NCI-H1105 treated with DMSO at 0.1 percent for 48 hours (cell line): ENCODE data around the gene DRAXIN.

ENCODE experiments used
- DNase-seq: peaks from one replicate; lab custom pipeline; 2025; lab: John Stamatoyannopoulos, UW

DRAXIN gene

DNA sequence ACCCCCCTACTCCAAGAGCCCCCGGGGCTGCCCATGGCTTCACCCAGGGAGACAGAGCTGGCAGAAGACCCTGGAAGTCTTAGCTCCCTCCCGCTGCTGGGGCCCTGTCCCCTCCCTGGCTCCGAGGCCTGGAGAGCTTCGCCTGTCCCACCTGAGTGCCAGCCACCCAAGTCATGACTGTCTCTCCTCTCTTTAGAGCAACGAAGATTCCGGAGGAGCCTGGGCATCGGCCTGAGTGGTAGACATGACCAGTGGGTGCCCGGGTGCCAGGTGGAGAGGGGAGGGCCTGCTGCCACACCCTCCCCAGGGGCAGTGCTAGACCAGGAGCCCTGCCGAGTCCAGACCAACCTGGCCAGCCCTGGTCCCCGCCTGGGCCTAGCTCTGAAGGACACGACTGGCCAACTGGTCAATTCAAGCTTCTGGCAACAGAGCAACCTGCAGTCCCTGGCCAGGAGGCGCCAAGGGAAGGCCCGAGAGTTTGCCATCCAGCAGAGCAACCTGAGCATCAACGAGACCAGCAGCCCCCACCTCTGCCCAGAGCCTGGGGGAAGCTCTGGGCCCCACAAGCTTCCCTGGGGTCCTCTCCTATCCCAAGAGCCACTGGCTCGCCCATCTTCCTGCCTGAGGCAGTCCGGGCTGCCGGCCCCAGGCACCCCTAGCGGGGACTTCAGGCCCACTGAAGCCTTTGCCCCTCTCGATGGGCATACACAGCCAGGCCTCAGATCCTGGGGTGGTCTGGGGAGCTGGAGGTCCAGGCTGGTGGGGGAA lies 74.3 kb downstream of the DRAXIN start:
- DNase-seq = no peak

DNA sequence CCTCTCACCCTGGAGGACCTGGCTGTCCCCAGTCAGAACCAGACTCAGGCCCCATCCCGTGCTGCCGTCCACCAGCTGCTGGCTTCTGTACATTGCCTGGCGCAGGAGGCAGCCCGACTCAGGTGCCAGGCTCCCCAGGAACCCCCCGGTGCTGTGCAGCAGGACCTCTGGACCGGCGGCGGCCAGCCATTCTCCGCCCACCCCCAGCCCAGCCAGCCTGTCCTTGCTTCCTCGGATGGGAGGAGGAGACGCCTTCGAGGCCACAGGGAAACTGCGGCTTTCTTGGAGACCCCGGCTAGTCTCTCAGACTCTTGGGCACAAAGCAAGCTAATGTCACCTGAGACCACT lies 74.9 kb downstream of the DRAXIN start:
- no peak for DNase-seq

DNA sequence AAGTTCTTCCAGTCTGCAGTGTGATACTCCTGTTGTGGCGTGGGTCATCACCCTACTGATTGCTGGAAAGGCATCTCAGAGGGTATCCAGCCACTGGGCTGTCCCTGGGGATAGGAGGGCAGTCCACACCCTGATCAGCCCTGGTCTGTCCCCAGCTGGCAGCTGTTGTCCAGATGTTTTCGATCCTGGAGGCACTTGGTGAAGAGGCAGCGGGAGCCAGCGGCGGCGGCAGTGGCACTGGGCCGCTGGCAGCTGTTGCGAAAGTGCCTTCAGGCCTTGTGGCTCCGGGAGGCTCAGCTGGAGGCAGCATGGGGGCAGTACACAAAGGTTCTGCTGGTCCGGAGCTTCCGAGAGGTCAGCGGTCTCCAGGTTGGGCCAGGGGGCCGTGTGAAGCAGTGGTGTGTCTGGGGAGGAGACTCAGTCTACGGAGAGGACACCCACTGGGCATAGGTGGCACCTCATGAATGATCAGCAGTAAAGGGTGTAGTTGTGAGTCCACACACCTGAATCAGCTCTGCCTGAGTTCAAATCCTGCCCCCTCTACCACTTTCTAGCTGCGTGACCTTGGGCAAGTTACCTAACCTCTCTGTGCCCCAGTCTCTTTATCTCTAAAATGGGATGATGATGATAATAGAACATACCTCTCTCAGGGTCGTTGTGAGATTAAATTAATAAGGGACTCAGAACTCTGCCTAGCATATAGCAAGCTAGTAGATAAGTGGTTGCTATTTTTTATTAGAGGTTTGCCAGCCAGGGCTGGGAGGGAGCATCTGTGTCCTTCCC lies 76.6 kb downstream of the DRAXIN start:
- no peak for DNase-seq

DNA sequence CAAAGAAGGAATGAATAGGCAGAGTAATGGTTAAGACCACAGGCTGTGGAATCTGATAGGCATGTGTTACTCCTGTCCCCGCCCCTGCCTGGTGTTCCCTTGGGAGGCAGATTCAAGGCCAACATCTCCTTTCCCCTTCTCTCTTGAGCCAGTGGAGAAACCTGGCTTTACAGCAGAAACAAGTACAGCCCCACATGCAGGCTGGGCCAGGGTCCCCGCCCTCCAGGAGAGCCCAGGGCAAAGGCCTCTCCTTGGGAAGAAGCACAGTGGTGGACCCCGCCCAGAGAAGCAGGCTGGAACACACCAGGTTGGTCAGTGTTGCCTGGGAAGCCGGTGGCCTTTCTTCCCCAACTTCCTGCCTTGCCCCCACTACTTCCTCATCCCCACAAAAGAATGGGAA lies 77.3 kb downstream of the DRAXIN start:
- no peak for DNase-seq

DNA sequence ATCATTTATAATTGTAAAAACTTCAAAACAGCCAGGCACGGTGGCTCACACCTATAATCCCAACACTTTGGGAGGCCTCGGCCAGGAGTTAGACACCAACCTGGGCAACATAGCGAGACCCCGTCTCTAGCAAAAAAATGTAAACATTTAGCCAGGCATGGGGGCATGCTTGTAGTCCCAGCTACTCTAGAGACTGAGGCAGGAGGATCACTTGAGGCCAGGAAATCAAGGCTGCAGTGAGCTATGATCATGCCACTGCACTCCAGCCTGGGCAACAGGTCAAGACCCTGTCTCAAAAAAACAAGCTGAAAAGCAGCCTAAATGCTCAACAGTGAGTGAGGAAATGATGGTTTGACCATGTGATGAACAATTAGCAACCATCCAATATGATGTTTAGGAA lies 77.8 kb downstream of the DRAXIN start:
- DNase-seq = no peak

DNA sequence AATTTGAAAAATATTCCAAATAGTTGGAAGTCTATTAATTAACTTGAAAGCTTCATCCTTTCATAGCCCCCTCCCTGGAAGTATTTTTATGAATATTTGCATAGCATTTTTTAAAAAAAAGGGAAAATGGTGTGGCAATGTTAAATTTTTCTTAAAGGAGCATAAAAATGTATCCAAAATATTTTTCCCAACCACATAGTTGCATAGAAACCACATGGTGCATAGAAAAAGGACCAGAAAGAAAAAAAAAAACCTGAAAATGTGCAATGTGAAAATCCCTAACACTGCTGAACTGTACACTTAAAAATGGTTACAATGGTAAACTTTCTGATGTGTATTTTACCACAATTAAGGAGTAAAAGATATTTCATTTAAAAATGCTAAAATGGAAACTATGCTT lies 78.5 kb downstream of the DRAXIN start:
- no peak for DNase-seq

DNA sequence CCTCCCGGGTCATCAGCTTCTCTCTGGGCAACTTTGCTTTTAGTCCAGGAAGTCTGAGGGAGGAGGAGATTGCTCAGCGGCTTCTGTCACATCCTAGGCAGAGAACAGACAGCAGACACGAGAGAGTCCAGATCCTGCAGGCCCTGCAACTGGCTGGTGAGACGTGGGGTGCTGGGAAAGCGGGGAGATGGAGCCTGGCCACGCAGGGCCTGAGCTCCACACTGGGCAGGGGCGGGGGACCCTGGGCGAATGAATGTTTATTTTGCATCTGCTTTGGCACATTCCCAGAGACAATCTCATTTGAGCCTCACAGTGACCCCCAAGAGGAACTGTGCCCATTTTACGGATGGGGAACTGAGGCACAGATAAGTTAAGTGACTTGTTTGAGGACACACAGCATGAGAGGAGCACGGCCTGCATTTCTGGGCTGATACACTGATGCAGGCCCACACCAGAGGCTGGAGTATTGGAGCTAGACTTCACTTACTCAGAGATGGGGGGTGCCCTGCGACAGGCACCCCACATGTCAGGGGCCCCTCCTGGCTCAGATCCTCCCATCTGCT lies 80.1 kb downstream of the DRAXIN start:
- no peak for DNase-seq

DNA sequence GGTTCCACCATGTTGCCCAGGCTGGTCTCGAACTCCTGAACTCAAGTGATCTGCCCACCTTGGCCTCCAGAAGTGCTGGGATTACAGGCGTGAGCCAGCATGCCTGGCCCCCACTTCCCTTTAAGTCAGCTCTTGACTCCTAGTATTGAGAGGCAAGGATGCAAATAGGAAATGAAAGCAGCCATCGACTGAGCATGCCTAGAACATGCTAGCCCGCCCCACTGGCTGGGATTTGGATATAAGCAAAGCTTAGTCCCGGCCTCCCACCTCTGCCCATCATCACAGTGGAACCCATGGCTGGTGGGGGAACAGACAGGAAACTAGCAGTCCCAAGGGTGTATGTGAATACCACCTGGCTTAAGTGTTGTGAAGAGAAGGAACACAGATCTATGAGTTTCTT lies 80.9 kb downstream of the DRAXIN start:
- no peak for DNase-seq

DNA sequence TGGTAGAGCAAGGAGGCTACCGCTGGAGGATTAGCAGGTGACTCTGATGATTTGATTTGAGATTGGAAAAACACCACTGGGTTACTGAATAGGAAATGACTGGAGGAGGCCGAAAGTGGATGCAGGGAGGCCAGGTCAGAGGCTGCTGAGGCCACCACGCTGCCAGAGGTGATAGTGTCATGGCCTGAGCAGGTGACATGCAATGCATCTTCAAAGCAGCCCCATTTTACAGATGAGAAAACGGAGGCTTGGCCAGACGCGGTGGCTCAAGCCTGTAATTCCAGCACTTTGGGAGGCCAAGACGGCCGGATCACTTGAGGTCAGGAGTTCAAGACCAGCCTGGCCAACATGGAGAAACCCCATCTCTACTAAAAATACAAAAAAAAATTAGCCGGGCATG lies 83.2 kb downstream of the DRAXIN start:
- no peak for DNase-seq
